ENCODE data around the gene PTPN3. TPM values are rescaled to one million over a fixed set of nuclear protein-coding genes. Genes with fewer than 3 reads are reported as not detected.

Gene PTPN3
- total RNA-seq, 3 donors from 2014 or later = 13.2 to 30.3 (median 25.8) TPM

DNA sequence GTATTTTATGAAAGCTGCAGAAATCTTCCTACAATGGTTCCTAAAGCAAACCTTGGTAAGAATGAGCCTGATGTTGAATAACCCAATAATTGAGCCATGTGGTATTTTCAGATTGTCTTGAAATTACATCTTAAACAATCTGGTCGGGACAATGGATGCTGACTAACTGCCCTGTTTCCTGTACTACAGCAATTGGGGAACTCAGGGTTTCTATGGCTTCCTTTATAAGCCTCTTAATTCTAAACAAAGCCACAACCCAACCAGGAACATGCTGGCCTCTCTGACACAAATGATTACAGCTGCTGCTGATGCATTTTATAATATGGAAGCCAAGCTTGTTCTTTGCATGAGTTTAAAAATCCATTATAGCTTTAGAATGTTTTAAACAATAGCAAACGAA lies 30.2 kb downstream of the PTPN3 start:
- TF ChIP-seq, protein P1, sequence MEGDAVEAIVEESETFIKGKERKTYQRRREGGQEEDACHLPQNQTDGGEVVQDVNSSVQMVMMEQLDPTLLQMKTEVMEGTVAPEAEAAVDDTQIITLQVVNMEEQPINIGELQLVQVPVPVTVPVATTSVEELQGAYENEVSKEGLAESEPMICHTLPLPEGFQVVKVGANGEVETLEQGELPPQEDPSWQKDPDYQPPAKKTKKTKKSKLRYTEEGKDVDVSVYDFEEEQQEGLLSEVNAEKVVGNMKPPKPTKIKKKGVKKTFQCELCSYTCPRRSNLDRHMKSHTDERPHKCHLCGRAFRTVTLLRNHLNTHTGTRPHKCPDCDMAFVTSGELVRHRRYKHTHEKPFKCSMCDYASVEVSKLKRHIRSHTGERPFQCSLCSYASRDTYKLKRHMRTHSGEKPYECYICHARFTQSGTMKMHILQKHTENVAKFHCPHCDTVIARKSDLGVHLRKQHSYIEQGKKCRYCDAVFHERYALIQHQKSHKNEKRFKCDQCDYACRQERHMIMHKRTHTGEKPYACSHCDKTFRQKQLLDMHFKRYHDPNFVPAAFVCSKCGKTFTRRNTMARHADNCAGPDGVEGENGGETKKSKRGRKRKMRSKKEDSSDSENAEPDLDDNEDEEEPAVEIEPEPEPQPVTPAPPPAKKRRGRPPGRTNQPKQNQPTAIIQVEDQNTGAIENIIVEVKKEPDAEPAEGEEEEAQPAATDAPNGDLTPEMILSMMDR (IDR thresholded peaks at IDR 0.05) = no peak
- DNase-seq (no peak), ATAC-seq (no peak)
- no peak overlapping the region for H3K4me3 ChIP-seq
- intact Hi-C loops (cut with DNase I, micrococcal nuclease) = no loop called here
- H3K36me3 ChIP-seq (ENCODE audit: low read depth) = no peaks in the 10 kb centered on the region
- H3K4me1 ChIP-seq (ENCODE audit: low read depth) = no peaks in the 10 kb centered on the region
- H3K9me3 ChIP-seq = no peaks in the 10 kb centered on the region

DNA sequence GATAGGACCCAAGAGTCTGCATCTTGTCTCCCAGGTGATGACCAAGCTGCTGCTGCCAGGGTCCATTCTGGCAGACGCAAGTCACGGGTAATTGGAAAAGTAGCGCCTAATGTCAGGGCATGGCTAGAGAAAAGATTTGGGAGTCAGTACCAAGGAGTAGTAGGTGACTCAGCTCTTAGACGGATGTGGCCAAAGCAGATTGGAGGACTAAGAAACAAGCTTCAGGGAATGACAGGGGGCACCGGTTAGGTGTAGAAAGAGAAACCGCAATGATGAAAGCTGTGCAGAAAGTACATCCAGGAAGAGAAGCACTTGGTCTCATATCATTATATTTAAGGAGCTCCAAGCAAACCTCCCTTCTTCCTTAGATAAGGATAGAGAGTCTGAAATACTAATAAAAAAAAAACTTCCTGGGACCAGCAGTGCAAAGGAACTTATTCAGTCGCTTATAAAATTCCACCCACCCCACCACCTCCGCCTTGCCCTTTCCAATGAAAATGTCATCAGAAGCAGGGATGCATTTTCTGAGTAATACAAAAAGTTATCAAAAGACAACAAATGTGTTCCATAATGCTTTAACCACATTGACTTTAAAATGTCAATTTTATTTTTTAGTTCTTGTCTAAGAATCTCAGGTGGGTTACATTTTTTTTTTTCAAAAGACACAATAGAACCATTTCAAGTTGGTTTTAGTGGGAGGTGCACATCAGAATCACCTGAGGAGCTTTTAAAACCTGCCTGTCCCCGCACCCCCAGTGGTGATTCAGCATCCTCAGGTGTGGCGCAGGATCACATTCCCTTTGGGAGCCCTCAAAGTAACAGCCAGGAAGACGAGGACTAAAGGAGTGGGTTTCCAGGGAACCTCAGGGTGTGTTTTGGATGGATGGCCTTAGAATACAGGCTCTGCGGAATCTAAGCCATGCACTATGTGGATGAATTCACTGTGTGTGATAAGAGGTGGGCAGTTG lies 31.2 kb downstream of the PTPN3 start:
- H3K36me3 ChIP-seq (ENCODE audit: low read depth) = no peaks in the 10 kb centered on the region
- no peak for ATAC-seq
- H3K9me3 ChIP-seq = no peaks in the 10 kb centered on the region
- TF ChIP-seq, protein P1 (IDR thresholded peaks at IDR 0.05) = no peak
- H3K4me3 ChIP-seq = no peak overlapping the region
- H3K4me1 ChIP-seq (ENCODE audit: low read depth) = no peaks in the 10 kb centered on the region
- DNase-seq = no peak
- intact Hi-C loops (cut with DNase I, micrococcal nuclease) = no loop called here

DNA sequence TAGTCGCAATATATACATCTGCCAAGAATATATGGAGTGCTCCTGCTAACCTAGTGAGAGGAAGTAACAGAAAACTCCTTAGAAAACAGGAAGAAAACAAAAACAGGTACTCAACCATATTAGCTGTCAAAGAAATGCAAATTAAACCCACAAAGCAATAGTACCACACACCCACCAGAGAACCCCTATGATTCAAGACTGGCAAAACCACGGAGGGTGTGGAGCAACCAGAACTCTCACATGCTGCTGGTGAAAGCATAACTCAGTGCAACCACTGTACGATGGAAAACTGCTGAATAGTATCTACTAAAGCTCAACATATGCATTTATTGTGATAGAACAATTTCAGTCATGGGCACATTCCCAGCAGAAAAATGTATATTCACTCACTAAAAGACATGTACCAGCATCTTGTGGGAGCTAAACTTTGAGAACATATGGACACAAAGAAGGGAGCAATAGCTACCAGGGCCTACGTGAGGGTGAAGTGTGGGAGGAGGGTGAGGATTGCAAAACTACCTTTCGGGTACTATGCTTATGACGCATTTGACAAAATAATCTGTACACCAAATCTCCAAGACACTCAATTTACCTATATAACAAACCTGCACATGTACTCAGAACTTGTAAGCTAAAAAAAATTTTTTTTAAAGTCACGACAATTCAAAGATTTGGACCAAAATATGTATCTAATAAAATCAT lies 34.0 kb downstream of the PTPN3 start:
- intact Hi-C loops (cut with DNase I, micrococcal nuclease) = no loop called here
- ATAC-seq (no peak), DNase-seq (no peak)
- Histone ChIP-seq H3K4me1 (ENCODE audit: low read depth) (no peaks in the 10 kb centered on the region), H3K9me3 (no peaks in the 10 kb centered on the region), H3K4me3 (no peak overlapping the region), H3K36me3 (ENCODE audit: low read depth) (no peaks in the 10 kb centered on the region)
- TF ChIP-seq, protein P1 (IDR thresholded peaks at IDR 0.05) = no peak

DNA sequence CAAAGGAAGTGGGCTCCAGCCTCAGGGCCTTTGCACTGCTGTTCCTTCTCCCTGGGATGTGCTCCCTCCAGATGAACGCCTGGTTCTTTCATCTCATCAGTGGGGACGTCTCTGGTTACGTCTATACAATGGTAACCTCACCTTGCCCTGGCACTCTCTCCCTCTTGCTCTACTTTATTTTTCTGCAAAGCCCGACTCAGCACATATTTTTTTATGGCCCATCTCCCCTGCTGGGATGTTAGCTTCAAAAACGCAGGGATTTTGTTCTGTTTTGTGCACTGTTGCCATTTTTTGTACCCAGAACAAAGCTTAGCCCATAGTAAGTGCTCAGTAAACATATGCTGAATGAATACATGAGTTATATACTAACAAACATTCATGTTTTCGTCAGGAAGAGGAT lies 37.5 kb downstream of the PTPN3 start:
- Histone ChIP-seq H3K4me3 (no peak overlapping the region), H3K36me3 (ENCODE audit: low read depth) (peaks cover 4% of the 10 kb centered on the region), H3K4me1 (ENCODE audit: low read depth) (no peaks in the 10 kb centered on the region), H3K9me3 (no peaks in the 10 kb centered on the region)
- no peak for DNase-seq
- TF ChIP-seq, protein P1 (IDR thresholded peaks at IDR 0.05) = no peak
- intact Hi-C loops (cut with DNase I, micrococcal nuclease) = no loop called here
- no peak for ATAC-seq

DNA sequence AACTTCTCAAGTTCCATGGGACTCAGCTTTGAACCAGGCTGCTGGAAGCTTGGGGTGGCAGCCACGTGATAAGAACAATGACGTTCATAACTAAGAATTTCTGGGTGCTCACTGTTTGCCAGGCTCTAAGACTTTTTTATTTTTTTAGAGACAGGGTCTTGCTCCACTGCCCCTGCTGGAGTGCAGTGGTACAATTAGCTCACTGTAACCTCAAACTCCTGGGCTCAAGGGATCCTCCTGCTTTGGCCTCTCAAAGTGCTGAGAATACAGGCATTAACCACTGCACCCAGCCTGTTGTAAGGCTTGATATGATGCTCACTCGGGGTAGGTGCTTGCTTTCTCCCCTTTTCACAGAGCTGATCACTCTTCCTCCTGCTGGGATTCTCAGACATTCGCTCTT lies 38.7 kb downstream of the PTPN3 start:
- DNase-seq = no peak
- Histone ChIP-seq H3K4me1 (ENCODE audit: low read depth) (no peaks in the 10 kb centered on the region), H3K9me3 (no peaks in the 10 kb centered on the region), H3K36me3 (ENCODE audit: low read depth) (peaks cover 4% of the 10 kb centered on the region), H3K4me3 (no peak overlapping the region)
- TF ChIP-seq, protein P1 (IDR thresholded peaks at IDR 0.05) = no peak
- intact Hi-C loops (cut with DNase I, micrococcal nuclease) = no loop called here
- no peak for ATAC-seq
